ENCODE results near the gene NXPE3.

Gene NXPE3

DNA sequence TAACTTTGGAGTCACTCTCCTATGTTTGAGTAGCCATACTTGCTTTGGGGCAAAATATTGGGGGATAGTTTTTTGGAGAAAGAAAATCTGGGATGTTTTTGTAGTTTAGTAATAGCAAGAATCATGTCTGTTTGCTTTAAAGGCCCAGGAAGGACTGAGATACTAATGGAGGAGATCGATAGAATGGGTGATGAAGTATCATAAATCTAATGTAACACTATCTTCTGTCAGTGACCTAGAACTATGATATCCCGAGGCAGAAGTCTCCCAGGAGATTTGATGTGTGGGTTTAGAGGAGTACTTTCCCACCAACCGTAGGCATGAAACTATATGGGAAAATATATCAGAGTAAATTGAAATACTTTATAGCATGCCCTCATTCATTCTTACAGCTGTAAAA lies 49.3 kb downstream of the NXPE3 start:
- Mint-ChIP-seq H3K27me3 (ENCODE audit: low read depth) (no peaks in the 10 kb centered on the region), H3K4me1 (peaks cover 41% of the 10 kb centered on the region), H3K4me3 (peak overlapping the region; percentile 88 to 93 (median 92)), H3K36me3 (ENCODE audit: low read depth) (peaks cover 4% of the 10 kb centered on the region), H3K9me3 (no peaks in the 10 kb centered on the region), H3K27ac (peak overlapping the region; percentile 96 to 99 (median 98))
- TF ChIP-seq, protein P1, sequence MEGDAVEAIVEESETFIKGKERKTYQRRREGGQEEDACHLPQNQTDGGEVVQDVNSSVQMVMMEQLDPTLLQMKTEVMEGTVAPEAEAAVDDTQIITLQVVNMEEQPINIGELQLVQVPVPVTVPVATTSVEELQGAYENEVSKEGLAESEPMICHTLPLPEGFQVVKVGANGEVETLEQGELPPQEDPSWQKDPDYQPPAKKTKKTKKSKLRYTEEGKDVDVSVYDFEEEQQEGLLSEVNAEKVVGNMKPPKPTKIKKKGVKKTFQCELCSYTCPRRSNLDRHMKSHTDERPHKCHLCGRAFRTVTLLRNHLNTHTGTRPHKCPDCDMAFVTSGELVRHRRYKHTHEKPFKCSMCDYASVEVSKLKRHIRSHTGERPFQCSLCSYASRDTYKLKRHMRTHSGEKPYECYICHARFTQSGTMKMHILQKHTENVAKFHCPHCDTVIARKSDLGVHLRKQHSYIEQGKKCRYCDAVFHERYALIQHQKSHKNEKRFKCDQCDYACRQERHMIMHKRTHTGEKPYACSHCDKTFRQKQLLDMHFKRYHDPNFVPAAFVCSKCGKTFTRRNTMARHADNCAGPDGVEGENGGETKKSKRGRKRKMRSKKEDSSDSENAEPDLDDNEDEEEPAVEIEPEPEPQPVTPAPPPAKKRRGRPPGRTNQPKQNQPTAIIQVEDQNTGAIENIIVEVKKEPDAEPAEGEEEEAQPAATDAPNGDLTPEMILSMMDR (IDR thresholded peaks at IDR 0.05; ENCODE audit: unreplicated experiment in 3 of 3), result no peak

DNA sequence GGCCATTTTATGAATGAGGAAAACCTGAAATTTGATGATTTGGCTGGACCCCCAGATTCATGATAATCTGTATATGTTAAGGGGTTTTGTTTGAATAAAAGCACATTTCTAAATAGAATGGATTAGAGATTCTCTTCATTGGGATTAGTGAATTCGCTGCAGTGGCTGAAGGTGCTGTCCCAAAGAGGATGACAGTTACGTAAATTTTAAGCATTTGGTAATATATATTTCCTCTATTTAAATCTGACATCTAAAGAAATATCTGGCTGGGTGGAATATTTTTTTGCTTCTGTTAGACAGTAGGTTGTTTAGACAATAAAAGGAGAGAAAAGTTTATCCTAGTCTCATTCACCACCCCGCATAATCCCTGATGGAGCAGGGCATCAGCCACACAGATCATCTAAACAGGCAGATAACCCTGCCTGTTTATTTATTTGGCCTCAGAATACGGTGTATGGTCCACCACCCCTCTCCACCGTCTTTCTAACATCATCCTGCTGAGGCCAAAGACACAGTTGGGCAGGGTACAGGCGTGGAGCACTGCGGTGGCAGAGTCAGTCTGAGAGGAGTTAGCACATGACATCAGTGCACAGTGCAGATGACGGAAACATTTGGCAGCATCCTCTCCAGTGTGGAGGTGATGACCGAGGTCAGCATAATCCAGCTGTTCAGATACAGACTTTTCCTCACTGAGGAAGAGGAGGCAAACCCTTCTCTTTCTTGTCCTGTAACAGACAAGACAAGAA lies 49.9 kb downstream of the NXPE3 start:
- Mint-ChIP-seq H3K9me3 (no peaks in the 10 kb centered on the region), H3K4me1 (peaks cover 41% of the 10 kb centered on the region), H3K27me3 (ENCODE audit: low read depth) (no peaks in the 10 kb centered on the region), H3K4me3 (peak overlapping the region; percentile 88 to 93 (median 92)), H3K36me3 (ENCODE audit: low read depth) (peaks cover 4% of the 10 kb centered on the region), H3K27ac (peak overlapping the region; percentile 96 to 99 (median 98))
- TF ChIP-seq, protein P1 (IDR thresholded peaks at IDR 0.05; ENCODE audit: unreplicated experiment in 3 of 3), result no peak

DNA sequence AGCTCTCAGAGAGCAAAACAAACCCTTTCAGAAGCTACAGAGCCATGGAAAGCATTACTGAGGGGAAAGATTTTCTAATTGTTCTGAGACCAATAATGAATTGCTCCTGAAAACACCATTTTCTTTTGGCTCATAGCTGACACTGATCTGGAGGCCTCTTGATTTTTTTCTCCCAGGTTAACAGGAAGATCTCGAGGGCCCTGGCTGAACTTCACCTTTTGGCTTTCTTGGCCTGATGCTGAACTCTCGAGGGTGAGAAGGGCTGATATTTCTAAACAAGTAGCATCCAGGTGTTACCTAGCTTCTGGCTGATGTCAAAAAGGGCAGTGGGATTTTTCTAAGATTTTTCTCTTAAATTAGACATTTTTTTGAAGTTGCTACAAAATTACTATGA lies 50.4 kb downstream of the NXPE3 start:
- H3K4me1 Mint-ChIP-seq, result peaks cover 41% of the 10 kb centered on the region
- H3K9me3 Mint-ChIP-seq, result no peaks in the 10 kb centered on the region
- TF ChIP-seq, protein P1 (IDR thresholded peaks at IDR 0.05; ENCODE audit: unreplicated experiment in 3 of 3), result no peak
- peaks cover 4% of the 10 kb centered on the region for H3K36me3 Mint-ChIP-seq (ENCODE audit: low read depth)
- no peaks in the 10 kb centered on the region for H3K27me3 Mint-ChIP-seq (ENCODE audit: low read depth)
- peak overlapping the region; percentile 57 to 99 (median 96) for H3K27ac Mint-ChIP-seq
- H3K4me3 Mint-ChIP-seq, result peak overlapping the region; percentile 88 to 93 (median 92)

GRCh38 chr3:101829874-101830273 lies 50.9 kb downstream of the NXPE3 start:
- H3K27me3 Mint-ChIP-seq (ENCODE audit: low read depth), result no peaks in the 10 kb centered on the region
- peaks cover 41% of the 10 kb centered on the region for H3K4me1 Mint-ChIP-seq
- H3K4me3 Mint-ChIP-seq, result peak overlapping the region in 2 of 3 experiments; percentile 24 to 37
- peak overlapping the region in 2 of 3 experiments; percentile 57 to 96 for H3K27ac Mint-ChIP-seq
- TF ChIP-seq, protein P1 (IDR thresholded peaks at IDR 0.05; ENCODE audit: unreplicated experiment in 3 of 3), result no peak
- peaks cover 2% of the 10 kb centered on the region for H3K36me3 Mint-ChIP-seq (ENCODE audit: low read depth)
- no peaks in the 10 kb centered on the region for H3K9me3 Mint-ChIP-seq

DNA sequence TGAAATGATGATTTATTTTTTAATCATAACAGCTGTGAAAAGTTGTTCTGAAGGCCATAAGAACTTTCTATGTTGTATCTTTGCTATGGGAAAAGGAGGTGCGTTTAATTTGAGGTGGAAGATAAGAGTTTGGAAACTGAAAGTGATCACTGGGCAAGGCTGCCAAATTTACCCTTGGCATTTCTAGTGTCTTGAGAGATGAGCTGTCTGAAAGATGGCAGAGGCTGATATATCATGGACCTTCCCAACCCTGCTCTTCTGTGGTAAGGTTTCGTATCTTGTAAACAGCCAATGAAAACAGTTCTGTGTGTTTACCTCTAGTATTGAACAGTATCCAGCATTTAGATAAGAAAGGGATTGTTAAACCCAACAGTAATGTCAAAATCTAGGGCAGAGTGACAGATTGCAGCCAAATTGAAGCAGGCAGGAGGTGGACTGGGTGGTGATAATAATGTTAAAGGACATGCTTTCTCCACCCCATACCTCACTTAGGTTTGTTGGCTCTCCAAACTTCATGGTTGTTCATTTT lies 54.5 kb downstream of the NXPE3 start:
- no peak overlapping the region for H3K27ac Mint-ChIP-seq
- H3K36me3 Mint-ChIP-seq (ENCODE audit: low read depth), result no peaks in the 10 kb centered on the region
- TF ChIP-seq, protein P1 (IDR thresholded peaks at IDR 0.05; ENCODE audit: unreplicated experiment in 3 of 3), result no peak
- peaks cover 21% of the 10 kb centered on the region for H3K4me1 Mint-ChIP-seq
- no peak overlapping the region for H3K4me3 Mint-ChIP-seq
- H3K27me3 Mint-ChIP-seq (ENCODE audit: low read depth), result no peaks in the 10 kb centered on the region
- H3K9me3 Mint-ChIP-seq, result no peaks in the 10 kb centered on the region

GRCh38 chr3:101835676-101836075 lies 56.7 kb downstream of the NXPE3 start:
- H3K36me3 Mint-ChIP-seq (ENCODE audit: low read depth), result no peaks in the 10 kb centered on the region
- H3K9me3 Mint-ChIP-seq, result no peaks in the 10 kb centered on the region
- no peak overlapping the region for H3K27ac Mint-ChIP-seq
- H3K4me3 Mint-ChIP-seq, result no peak overlapping the region
- TF ChIP-seq, protein P1 (IDR thresholded peaks at IDR 0.05; ENCODE audit: unreplicated experiment in 3 of 3), result no peak
- H3K4me1 Mint-ChIP-seq, result no peaks in the 10 kb centered on the region
- H3K27me3 Mint-ChIP-seq (ENCODE audit: low read depth), result no peaks in the 10 kb centered on the region

Measured in nephron (organoid).